Dedifferentiated amniotic fluid mesenchymal stem cell (primary cell): ENCODE results near the gene OR4M2.
"Not testable (repeated sequence)": the region's sequence is repeated elsewhere in the genome, so short reads cannot be mapped to it uniquely, and the experiment has no call there.

Experiments
- DNase-seq: peaks from one replicate; pipeline ENCODE4 v3.0.0-alpha.2; 2016; ENCODE audit errors: extremely low spot score

OR4M2 gene, protein sequence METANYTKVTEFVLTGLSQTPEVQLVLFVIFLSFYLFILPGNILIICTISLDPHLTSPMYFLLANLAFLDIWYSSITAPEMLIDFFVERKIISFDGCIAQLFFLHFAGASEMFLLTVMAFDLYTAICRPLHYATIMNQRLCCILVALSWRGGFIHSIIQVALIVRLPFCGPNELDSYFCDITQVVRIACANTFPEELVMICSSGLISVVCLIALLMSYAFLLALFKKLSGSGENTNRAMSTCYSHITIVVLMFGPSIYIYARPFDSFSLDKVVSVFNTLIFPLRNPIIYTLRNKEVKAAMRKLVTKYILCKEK

DNA sequence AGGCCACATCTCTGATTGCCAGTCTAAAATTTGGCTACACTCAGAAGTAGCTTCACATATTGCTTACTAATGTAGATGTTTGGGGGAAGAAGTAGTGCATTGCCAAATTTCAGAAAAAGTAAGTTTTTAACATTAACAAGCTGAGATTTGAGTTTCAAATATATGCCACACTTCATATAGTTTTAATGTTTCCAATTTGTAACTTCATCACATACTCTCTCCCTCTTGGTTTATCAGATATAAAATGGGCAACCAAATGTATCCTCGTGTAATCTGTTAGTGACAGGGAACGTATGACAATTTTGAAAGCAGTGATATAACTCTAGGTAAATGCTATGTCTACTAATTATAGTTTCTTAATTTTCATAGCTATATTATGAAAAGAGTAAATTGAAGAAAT, at the start of gene OR4M2:
Gene OR4M2 (plus strand): TSS at position 301 of the 400 bp plus-strand sequence. CDS start 98 bp downstream, at position 399.
- not testable (repeated sequence) for DNase-seq

DNA sequence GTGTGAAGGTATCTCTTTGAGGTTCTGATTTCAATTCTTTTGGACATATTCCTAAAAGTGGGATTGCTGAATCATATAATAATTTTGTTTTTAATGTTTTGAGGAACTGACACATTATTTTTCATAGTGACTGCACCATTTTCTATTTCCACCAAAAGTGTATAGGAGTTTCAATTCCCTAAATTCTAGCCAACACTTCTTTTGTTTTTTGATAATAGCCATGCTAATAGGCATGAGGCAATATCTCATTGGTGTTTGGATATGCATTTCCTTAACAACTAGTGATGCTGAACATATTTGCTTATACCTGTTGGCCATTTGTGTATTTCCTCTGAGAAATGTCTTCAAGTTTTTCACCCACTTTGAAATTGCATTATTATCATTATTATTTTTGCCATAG, 11.1 kb upstream of the OR4M2 start:
- DNase-seq: not testable (repeated sequence)

DNA sequence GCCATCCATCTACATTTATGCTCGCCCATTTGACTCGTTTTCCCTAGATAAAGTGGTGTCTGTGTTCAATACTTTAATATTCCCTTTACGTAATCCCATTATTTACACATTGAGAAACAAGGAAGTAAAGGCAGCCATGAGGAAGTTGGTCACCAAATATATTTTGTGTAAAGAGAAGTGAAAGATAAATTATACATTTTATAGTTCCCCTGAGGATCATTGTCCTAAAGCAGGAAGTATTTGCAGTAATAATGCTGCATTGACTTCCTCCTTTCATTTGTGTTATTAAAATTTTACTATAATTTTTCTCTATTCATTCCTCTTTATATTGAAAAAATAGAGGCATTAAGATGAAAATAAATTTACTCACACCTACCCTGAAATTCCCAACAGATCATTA, 1.1 kb downstream of the OR4M2 start:
- not testable (repeated sequence) for DNase-seq

DNA sequence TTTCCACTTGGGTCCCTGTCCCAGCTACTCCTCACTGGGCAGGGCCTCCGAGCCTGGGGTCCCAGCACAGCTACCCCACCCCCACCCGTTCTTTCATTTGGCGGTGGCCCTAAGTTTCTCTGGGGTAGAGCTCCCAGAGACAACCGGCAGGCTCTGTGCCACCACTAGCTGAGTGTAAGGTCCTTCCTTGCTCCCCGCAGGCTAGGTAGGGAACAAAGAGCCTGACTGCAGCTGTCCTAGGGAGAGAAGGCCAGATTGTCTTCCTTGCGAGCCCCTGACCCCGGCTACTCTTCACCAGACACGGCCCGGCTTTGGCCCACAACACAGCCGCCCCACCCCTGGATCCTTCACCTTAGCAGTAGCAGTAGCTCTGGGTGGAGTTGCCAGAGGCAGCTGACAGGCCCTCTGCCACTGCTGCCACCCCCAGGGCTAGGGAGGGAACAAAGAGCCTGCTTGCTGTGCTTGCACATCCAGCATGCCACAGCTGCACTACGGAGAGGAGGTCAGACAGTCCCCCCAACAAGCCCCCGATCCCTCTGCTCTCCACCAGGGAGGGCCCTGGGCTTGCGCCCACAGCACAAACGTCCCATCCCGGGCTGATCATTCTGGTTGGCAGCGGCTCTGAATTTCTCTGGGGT, 18.4 kb downstream of the OR4M2 start:
- not testable (repeated sequence) for DNase-seq

DNA sequence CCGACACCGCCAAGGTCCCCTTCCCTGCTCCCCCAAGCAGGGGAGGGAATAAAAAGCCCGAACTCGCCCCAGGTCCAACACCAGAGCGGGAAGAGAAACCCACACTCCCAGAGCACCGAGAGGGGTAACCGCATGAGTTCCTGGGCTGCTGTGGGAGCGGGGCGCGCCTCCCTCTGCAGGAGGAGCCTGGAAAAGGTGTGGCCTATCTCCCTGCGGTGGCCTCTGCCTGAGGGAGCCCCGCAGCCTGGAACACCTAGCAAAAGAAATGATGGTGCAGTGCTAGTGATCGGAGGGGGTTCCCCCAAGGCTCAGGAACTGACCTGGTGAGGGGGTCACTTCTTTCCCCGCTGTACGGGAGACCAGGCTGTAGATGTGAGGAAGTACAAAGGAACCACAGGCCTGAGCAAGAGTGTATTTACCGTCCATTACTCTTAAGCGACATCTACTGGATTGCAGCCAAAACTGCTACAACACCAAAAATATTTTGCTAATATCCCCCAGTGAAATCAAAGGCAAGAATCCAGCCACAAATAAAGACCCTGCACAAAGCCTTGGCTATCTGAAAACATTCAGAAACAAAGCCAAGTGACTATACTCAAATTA, 19.1 kb downstream of the OR4M2 start:
- not testable (repeated sequence) for DNase-seq

DNA sequence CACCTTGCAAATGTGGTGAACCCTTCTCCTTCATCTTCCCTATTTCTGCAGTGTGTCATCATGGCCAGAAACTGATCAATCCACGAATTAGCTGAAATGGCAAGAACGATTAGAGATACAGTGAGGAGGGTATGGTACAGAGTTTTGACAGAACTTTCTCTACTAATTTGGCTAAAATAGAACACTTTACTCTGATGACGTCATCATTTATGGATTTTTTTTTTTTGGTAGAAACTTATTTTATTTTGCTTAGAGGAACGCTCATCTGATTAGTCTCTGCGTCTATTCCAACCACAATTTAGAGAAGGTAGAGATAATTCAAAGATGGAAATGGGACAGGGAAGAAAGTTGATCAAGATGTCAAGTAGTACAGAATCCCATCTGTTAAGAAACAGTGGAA, 41.7 kb downstream of the OR4M2 start:
- not testable (repeated sequence) for DNase-seq
